ENCODE results near the gene PTH2. TPM values are rescaled to one million over a fixed set of nuclear protein-coding genes. Genes with fewer than 3 reads are reported as not detected.

The PTH2 gene
- total and polyA plus RNA-seq, 2 of the 8 experiments (the other 6 are each of a cell fraction or from before 2014, with no cell fraction given): not detected

- Histone ChIP-seq H3K23ac (ENCODE audit: insufficient read length) (no peak overlapping the region), H3K27ac (ENCODE audit: low read depth, low read length) (no peak overlapping the region), H3K23me2 (ENCODE audit: low read depth, low read length) (peaks cover 18% of the 10 kb centered on the region), H3K9ac (replicated peaks in 1 of 4; ENCODE audit: extremely low read depth in 1 of 4, low read depth in 3 of 4, low read length in 3 of 4) (no peak overlapping the region), H3K4ac (replicated peaks; ENCODE audit: insufficient read length, low read depth, low read length) (no peak overlapping the region), H3K14ac (ENCODE audit: insufficient read length) (no peak overlapping the region), H2BK15ac (ENCODE audit: low read length) (no peak overlapping the region; the same call in 1 of the 2 replicates), H3K4me3 (ENCODE audit: extremely low read depth in 1 of 4, insufficient read depth in 2 of 4, low read depth in 3 of 4, low read length in 4 of 4) (peak overlapping the region; percentile 32 to 63 (median 46)), H2BK20ac (ENCODE audit: low read length) (no peak overlapping the region), H4K8ac (ENCODE audit: extremely low read depth, insufficient read depth, low read length) (no peak overlapping the region; the same call in 1 of the 2 replicates), H3K79me2 (ENCODE audit: control insufficient read depth in 1 of 2, insufficient read depth in 2 of 2, low read length in 2 of 2) (no peaks in the 10 kb centered on the region), H3K36me3 (ENCODE audit: control insufficient read depth in 2 of 4, insufficient read depth in 4 of 4, low read length in 3 of 4) (no peaks in the 10 kb centered on the region), H4K91ac (replicated peaks; ENCODE audit: insufficient read length, low read length) (peak overlapping the region; percentile 17), H3K4me1 (replicated peaks in 1 of 4; ENCODE audit: control insufficient read depth in 3 of 4, insufficient read depth in 4 of 4, low read length in 3 of 4) (peaks cover 0 to 28% (median 23%) of the 10 kb centered on the region in 4 experiments; a peak in 6 of 7 replicates), H2AK5ac (ENCODE audit: low read depth, low read length) (no peak overlapping the region), H3K27me3 (replicated peaks in 1 of 4; ENCODE audit: control insufficient read depth in 3 of 4, extremely low read depth in 1 of 4, insufficient read depth in 3 of 4, low read length in 3 of 4) (peaks cover 11 to 35% (median 29%) of the 10 kb centered on the region in 4 experiments; a peak in 6 of 7 replicates), H2AFZ (ENCODE audit: low read length) (no peak overlapping the region), H4K20me1 (replicated peaks in 1 of 2; ENCODE audit: control insufficient read depth in 1 of 2, insufficient read depth in 2 of 2, low read length in 2 of 2) (no peaks in the 10 kb centered on the region), H3K4me2 (ENCODE audit: insufficient read depth in 1 of 2, low read depth in 2 of 2, low read length in 2 of 2) (peak overlapping the region; percentile 77 to 89), H3K18ac (ENCODE audit: extremely low read depth, low read length) (peak overlapping the region; percentile 78), H3K56ac (replicated peaks; ENCODE audit: insufficient read length, low read depth, low read length) (no peak overlapping the region), H2BK5ac (ENCODE audit: low read depth, low read length) (no peak overlapping the region), H3K79me1 (ENCODE audit: low read depth, low read length) (no peaks in the 10 kb centered on the region), H2BK12ac (ENCODE audit: low read depth, low read length) (peak overlapping the region; percentile 80; the same call in 1 of the 2 replicates), H3K9me3 (ENCODE audit: insufficient read depth in 2 of 2, low read depth in 1 of 2, low read length in 1 of 2) (peaks cover 0 to 2% of the 10 kb centered on the region in 2 experiments; a peak in 1 of 4 replicates), H4K5ac (ENCODE audit: insufficient read length, low read depth, low read length) (no peak overlapping the region), H2BK120ac (replicated peaks; ENCODE audit: low read depth, low read length) (no peak overlapping the region)
- ChIA-PET POLR2A (ENCODE audit: partially characterized antibody) (interaction anchor here (0.9 to 2.2 kb wide), 3 partner anchors 9 to 43 kb away, joined by 3 to 6 read pairs (median 4); partner anchors contain the start of gene SLC17A7), CTCF (ENCODE audit: partially characterized antibody) (interaction anchor here (1.0 to 4.7 kb wide), 5 partner anchors 8 to 40 kb away, joined by 3 to 38 read pairs (median 5); partner anchors contain the start of genes GFY and PTH2)
- WGBS, 2 experiments (ENCODE audit: extremely low coverage in 1 of 2, insufficient coverage in 1 of 2, insufficient read length in 1 of 2, insufficient replicate concordance in 2 of 2, low coverage in 1 of 2, low lambda C conversion rate in 2 of 2, missing lambda C conversion rate in 1 of 2): 21% methylated on average over 39 of the region's 63 CpGs; no CpG with 5 or more reads in 1 of the 2 experiments
- no peak for FAIRE-seq
- DNase-seq (ENCODE audit: low read depth in 1 of 2, low spot score in 2 of 2): peak in 1 of 2 experiments; percentile 78
- TF ChIP-seq E2F6 (IDR thresholded peaks at IDR 0.05) (peak; percentile 69), RNF2 (IDR thresholded peaks at IDR 0.05; ENCODE audit: borderline replicate concordance, low read depth, low read length, missing control alignments, poor library complexity, severe bottlenecking) (no peak), MAX (IDR thresholded peaks at IDR 0.05) (peak; percentile 67), SP4 (IDR thresholded peaks at IDR 0.05; ENCODE audit: low read length) (no peak; the same call in 1 of the 2 replicates), CTBP2 (IDR thresholded peaks at IDR 0.05; ENCODE audit: borderline replicate concordance, insufficient read depth, insufficient read length, low read length) (no peak), BCL11A (IDR thresholded peaks at IDR 0.05; ENCODE audit: low read depth in 2 of 2, low read length in 2 of 2) (no peak), ASH2L (IDR thresholded peaks at IDR 0.05; ENCODE audit: low read length) (peak; percentile 84), SUZ12 (IDR thresholded peaks at IDR 0.05; ENCODE audit: low read length) (peak; percentile 53; the same call in 1 of the 2 replicates), HDAC6 (IDR thresholded peaks at IDR 0.05; ENCODE audit: low read depth, low read length) (no peak)
These were observed 9.2 kb upstream of the PTH2 start for GRCh38 chr19:49432141-49433073.
